NCI-H2029 (cell line): ENCODE data around the gene PHACTR3.

Experiments used
- DNase-seq: peaks from one replicate; lab custom pipeline; 2025; lab: John Stamatoyannopoulos, UW

PHACTR3 gene

GRCh38 chr20:59671661-59672471 lies 67.5 kb downstream of the PHACTR3 start:
- no peak for DNase-seq

- no peak for DNase-seq
These were observed 68.2 kb downstream of the PHACTR3 start for GRCh38 chr20:59672576-59672975.

GRCh38 chr20:59673288-59673997 lies 69.1 kb downstream of the PHACTR3 start:
- no peak for DNase-seq

GRCh38 chr20:59673998-59674445 lies 69.7 kb downstream of the PHACTR3 start:
- DNase-seq: no peak

GRCh38 chr20:59676126-59676850 lies 71.9 kb downstream of the PHACTR3 start:
- no peak for DNase-seq

- DNase-seq: no peak
These were observed 72.5 kb downstream of the PHACTR3 start for GRCh38 chr20:59676851-59677182.

- no peak for DNase-seq
These were observed 73.2 kb downstream of the PHACTR3 start for GRCh38 chr20:59677586-59677985.

GRCh38 chr20:59678288-59678687 lies 73.9 kb downstream of the PHACTR3 start:
- DNase-seq: no peak

- DNase-seq: no peak
These were observed 74.6 kb downstream of the PHACTR3 start for GRCh38 chr20:59678951-59679350.

- DNase-seq: no peak
These were observed 75.9 kb downstream of the PHACTR3 start for GRCh38 chr20:59680148-59680650.

GRCh38 chr20:59680852-59681251 lies 76.5 kb downstream of the PHACTR3 start:
- no peak for DNase-seq

- DNase-seq: no peak
These were observed 78.3 kb downstream of the PHACTR3 start for GRCh38 chr20:59682603-59683002.

GRCh38 chr20:59683181-59683580 lies 78.8 kb downstream of the PHACTR3 start:
- no peak for DNase-seq

- DNase-seq: no peak
These were observed 80.4 kb downstream of the PHACTR3 start for GRCh38 chr20:59684685-59685242.

- no peak for DNase-seq
These were observed 82.3 kb downstream of the PHACTR3 start for GRCh38 chr20:59686404-59687346.

GRCh38 chr20:59688356-59688755 lies 84.0 kb downstream of the PHACTR3 start:
- no peak for DNase-seq

- DNase-seq: no peak
These were observed 84.7 kb downstream of the PHACTR3 start for GRCh38 chr20:59688999-59689398.

- no peak for DNase-seq
These were observed 85.8 kb downstream of the PHACTR3 start for GRCh38 chr20:59690101-59690500.

GRCh38 chr20:59690976-59691375 lies 86.6 kb downstream of the PHACTR3 start:
- no peak for DNase-seq

- no peak for DNase-seq
These were observed 87.8 kb downstream of the PHACTR3 start for GRCh38 chr20:59692139-59692538.

GRCh38 chr20:59693587-59693986 lies 89.2 kb downstream of the PHACTR3 start:
- DNase-seq: no peak
